Endodermal cell (in vitro differentiated cells): ENCODE data around the gene PRDM16. TPM values are rescaled to one million over a fixed set of nuclear protein-coding genes. Genes with fewer than 3 reads are reported as not detected.

Experiments used
- DNase-seq: peaks from one replicate; pipeline ENCODE4 v3.0.0-alpha.2; 2017
- H3K27ac ChIP-seq: 2 replicates; pipeline ENCODE4 v1.5.1; 2013; ENCODE audit warnings: mild to moderate bottlenecking, low read depth, low read length, moderate library complexity
- H3K27me3 ChIP-seq: 2 replicates; pipeline ENCODE4 v1.6.1; 2013; ENCODE audit warnings: mild to moderate bottlenecking, low read length, moderate library complexity; ENCODE audit not compliant: insufficient read depth, control insufficient read depth, poor library complexity, severe bottlenecking
- H3K36me3 ChIP-seq: 2 replicates; pipeline ENCODE4 v1.7.0; 2013; ENCODE audit warnings: mild to moderate bottlenecking, low read length, moderate library complexity; ENCODE audit not compliant: control insufficient read depth, insufficient read depth
- H3K4me1 ChIP-seq: one replicate; pipeline ENCODE4 v1.7.0; 2013; ENCODE audit warnings: low read length; ENCODE audit not compliant: control insufficient read depth, insufficient read depth
- H3K4me3 ChIP-seq: 2 replicates; pipeline ENCODE4 v1.5.1; 2013; ENCODE audit warnings: mild to moderate bottlenecking, low read length, moderate library complexity
- H3K9ac ChIP-seq: 2 replicates; pipeline ENCODE4 v1.6.1; 2013; ENCODE audit warnings: mild to moderate bottlenecking, low read length, moderate library complexity; ENCODE audit not compliant: poor library complexity, severe bottlenecking; ENCODE audit errors: extremely low read depth
- H3K9me3 ChIP-seq: 2 replicates; pipeline ENCODE4 v1.6.1; 2013; ENCODE audit warnings: mild to moderate bottlenecking, low read length, moderate library complexity; ENCODE audit not compliant: control insufficient read depth
- H3K27ac Mint-ChIP-seq: 2 replicates; pipeline ENCODE4 v1.8.0; 2020; ENCODE audit warnings: mixed read lengths
- H3K27me3 Mint-ChIP-seq: 2 replicates; pipeline ENCODE4 v1.8.0; 2021; ENCODE audit warnings: mild to moderate bottlenecking, mixed read lengths; ENCODE audit not compliant: insufficient read depth
- H3K36me3 Mint-ChIP-seq: 2 replicates; pipeline ENCODE4 v1.8.0; 2020; ENCODE audit warnings: low read depth, mixed read lengths
- H3K4me1 Mint-ChIP-seq: 2 replicates; pipeline ENCODE4 v1.8.0; 2020; ENCODE audit warnings: mixed read lengths
- H3K4me3 Mint-ChIP-seq: 2 replicates; pipeline ENCODE4 v1.8.0; 2020; ENCODE audit warnings: mild to moderate bottlenecking, moderate library complexity, mixed read lengths
- H3K9me3 Mint-ChIP-seq: 2 replicates; pipeline ENCODE4 v1.8.0; 2020; ENCODE audit warnings: mild to moderate bottlenecking, mixed read lengths
- CTCF ChIP-seq: fragments of 200-600 bp; sonication (generic); conservative IDR thresholded peaks from 2 replicates; pipeline ENCODE4 v1.5.0; 2021; ENCODE audit warnings: antibody characterized with exemption, mild to moderate bottlenecking
- WGBS, 2 experiments: methylation state at CpG; one replicate each; pipeline versions ENCODE4 v1.1.5 to v1.1.7; 2013; ENCODE audit warnings: missing lambda C conversion rate in 2 of 2, mixed read lengths in 1 of 2; ENCODE audit not compliant: insufficient coverage in 1 of 2, insufficient read length in 1 of 2; 5-methylcytosine and 5-hydroxymethylcytosine counted together
- total RNA-seq, 2 donors: library from RNA; stranded (reverse); fragmentation: NEBNext Ultra II Directional in 1 of 2; extraction: Animal tissue kit (Norgen Biotek cat#: 25700) in 1 of 2; gene quantifications; 2 replicates in 1 of 2; 3 replicates in 1 of 2; pipeline ENCODE4 v1.2.1, GENCODE V29; 2021

The PRDM16 gene
- total RNA-seq, 2 donors from 2014 or later: 2.1 to 4.0 TPM

- DNase-seq: no peak
- Histone ChIP-seq H3K27me3 (no peaks in the 10 kb centered on the region), H3K9me3 (no peaks in the 10 kb centered on the region), H3K4me3 (no peak overlapping the region), H3K36me3 (no peaks in the 10 kb centered on the region), H3K9ac (no peak overlapping the region), H3K27ac (no peak overlapping the region), H3K4me1 (no peaks in the 10 kb centered on the region)
- Mint-ChIP-seq H3K36me3 (no peaks in the 10 kb centered on the region), H3K9me3 (no peaks in the 10 kb centered on the region), H3K27me3 (no peaks in the 10 kb centered on the region), H3K4me3 (no peak overlapping the region), H3K27ac (no peak overlapping the region), H3K4me1 (no peaks in the 10 kb centered on the region)
- WGBS, 2 experiments: 89 to 94% methylated on average over 2 to 8 of the region's 8 CpGs
- no peak for TF ChIP-seq CTCF
Observed at GRCh38 chr1:3149277-3149676, 80.3 kb downstream of the PRDM16 start.

DNA sequence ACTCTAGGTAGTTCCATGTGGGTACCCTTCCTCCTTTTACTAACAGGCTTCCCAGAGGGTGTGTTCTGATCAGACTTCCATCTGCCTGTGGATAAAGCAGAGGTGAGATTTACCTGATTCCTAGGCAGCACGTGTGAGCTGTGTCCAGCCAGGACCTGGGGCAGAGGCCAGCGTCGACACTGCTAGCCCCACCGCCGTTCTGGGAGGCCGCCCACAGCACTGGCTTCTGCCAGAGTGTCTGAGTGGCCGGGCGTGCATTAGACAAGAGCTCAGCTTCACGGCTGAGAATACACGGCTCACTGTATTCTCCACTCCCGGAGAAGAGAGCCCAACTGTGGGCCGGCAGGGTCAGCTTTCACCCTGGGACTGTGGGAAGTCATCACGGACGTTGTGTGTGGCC, 82.5 kb downstream of the PRDM16 start:
- no peak for TF ChIP-seq CTCF
- 90 to 92% methylated on average over 10 to 14 of the region's 14 CpGs for WGBS, 2 experiments
- H3K27ac Mint-ChIP-seq: no peak overlapping the region
- Histone ChIP-seq H3K36me3 (no peaks in the 10 kb centered on the region), H3K9me3 (no peaks in the 10 kb centered on the region), H3K9ac (no peak overlapping the region), H3K4me3 (no peak overlapping the region), H3K27ac (no peak overlapping the region), H3K27me3 (no peaks in the 10 kb centered on the region), H3K4me1 (no peaks in the 10 kb centered on the region)
- no peak for DNase-seq
- H3K4me1 Mint-ChIP-seq: no peaks in the 10 kb centered on the region
- H3K9me3 Mint-ChIP-seq: no peaks in the 10 kb centered on the region
- H3K27me3 Mint-ChIP-seq: no peaks in the 10 kb centered on the region
- no peaks in the 10 kb centered on the region for H3K36me3 Mint-ChIP-seq
- no peak overlapping the region for H3K4me3 Mint-ChIP-seq

GRCh38 chr1:3152143-3152542, 83.1 kb downstream of the PRDM16 start:
- Mint-ChIP-seq H3K27ac (no peak overlapping the region), H3K27me3 (no peaks in the 10 kb centered on the region), H3K4me3 (no peak overlapping the region), H3K4me1 (no peaks in the 10 kb centered on the region), H3K36me3 (no peaks in the 10 kb centered on the region), H3K9me3 (no peaks in the 10 kb centered on the region)
- Histone ChIP-seq H3K36me3 (no peaks in the 10 kb centered on the region), H3K27me3 (no peaks in the 10 kb centered on the region), H3K9me3 (no peaks in the 10 kb centered on the region), H3K4me3 (no peak overlapping the region), H3K9ac (no peak overlapping the region), H3K27ac (no peak overlapping the region), H3K4me1 (no peaks in the 10 kb centered on the region)
- no peak for DNase-seq
- no peak for TF ChIP-seq CTCF
